HG02884 (cell line): ENCODE measurements around the gene HPDL.
"Not testable (repeated sequence)": the region's sequence is repeated elsewhere in the genome, so short reads cannot be mapped to it uniquely, and the experiment has no call there.

Source experiments
- ATAC-seq: cut with Tn5 transposase; IDR thresholded peaks from one replicate; pipeline ENCODE4 v1.9.1; 2021; ENCODE audit warnings: mild to moderate bottlenecking, moderate library complexity; ENCODE audit not compliant: unreplicated experiment

The HPDL gene

DNA sequence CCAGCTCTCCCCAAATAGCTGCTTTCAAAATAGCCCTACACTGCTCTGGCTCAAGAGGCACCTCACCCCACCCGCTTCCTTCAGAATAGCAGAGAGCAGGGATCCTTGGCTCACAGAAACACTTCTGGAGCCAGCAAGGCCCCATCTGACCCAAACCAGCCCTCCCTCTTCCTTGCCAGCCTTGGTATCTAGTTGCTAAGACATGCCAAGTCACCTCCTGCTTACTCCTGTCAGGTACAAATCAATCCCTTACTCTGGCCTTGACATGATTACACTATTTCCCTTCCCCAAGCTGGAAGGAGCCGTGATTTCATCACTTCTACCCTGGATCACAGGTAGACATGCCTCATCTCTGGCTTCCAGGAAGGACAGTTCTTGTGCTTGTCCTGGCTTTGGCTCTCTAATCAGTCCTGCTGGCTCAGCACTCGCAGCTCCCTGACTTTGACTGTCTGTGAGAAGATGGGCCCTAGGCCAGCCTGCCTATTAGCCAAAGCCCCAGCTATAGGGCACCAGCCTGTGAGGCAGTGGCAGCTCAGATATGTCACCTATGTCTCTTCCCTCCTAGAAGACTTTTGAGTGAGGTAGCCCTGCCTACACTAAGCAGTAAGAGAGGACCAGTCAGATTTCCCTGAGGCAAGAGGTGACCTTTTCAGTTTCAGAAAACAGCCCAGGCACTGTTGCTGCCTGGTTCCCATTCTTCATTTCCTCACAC lies 22.4 kb downstream of the HPDL start:
- ATAC-seq, result no peak

DNA sequence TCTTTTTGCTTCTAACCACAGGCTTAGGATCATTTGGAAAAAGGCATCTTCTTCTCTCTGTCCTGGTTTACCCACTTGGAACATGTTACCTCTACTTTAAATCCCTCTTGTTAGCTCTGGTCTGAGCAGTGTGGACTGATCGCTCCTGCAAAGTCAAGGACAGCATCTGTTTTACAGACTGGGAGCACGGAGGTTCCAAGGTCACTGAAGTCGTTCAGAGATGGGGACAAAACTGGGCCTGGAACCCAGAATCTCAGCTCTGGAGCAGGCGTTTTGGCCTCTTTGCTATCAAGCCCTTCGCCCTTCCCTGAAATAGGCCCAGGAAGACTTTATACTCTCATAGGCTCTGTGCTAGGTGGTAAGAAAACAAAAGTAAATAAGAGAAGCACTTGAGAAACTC lies 24.8 kb downstream of the HPDL start:
- no peak for ATAC-seq

DNA sequence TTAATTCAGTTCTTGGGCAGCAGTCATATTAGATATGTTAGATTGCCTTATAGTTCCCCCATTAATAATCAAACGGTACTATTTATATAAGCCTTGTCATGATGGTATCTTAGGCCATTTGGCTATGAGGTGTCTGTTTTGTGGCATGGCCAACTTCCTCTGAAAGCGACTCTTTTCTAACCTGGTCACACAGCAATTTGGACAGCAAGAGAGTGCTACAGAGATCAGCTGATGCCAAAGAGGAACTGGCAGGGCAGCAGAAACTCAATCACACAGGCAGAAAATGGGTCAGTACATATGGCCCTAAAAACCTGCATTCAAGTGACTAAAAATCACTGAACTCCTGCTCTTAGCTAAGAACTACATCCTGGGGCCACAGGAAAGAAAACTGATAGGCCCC lies 27.0 kb downstream of the HPDL start:
- ATAC-seq, result no peak

DNA sequence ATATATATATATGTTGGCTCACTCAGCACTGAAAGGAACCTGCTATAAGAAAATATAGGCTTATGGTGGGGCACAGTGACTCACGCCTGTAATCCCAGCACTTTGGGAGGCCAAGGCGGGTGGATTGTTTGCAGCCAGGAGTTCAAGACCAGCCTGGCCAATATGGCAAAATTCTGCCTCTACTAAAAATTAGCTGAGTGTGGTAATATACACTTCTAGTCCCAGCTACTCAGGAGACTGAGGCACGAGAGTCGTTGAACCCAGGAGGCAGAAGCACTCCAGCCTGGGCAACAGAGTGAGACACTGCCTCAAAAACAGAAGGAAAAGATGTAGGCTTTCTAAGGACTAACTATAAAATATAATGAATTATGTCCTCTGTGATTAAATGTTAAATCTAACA lies 28.1 kb downstream of the HPDL start:
- ATAC-seq, result no peak

DNA sequence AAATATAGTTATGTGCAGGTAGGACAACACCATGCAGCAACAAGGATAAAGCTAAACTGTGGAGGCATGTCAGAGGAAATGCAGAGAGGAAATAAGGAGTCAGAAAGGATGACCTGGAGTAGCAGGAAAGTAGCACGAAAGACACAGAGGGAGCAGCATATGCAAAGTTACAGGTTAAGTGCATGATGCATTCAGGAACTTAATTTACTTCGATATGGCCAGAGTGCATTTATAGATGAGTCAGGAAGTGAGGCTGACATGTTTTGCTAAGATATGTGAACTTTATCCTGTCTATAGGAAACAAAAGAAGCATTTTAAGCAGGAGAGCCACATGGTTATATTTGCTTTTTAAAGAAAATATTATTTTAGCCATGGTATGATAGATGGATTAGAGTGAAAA lies 29.0 kb downstream of the HPDL start:
- ATAC-seq, result no peak

DNA sequence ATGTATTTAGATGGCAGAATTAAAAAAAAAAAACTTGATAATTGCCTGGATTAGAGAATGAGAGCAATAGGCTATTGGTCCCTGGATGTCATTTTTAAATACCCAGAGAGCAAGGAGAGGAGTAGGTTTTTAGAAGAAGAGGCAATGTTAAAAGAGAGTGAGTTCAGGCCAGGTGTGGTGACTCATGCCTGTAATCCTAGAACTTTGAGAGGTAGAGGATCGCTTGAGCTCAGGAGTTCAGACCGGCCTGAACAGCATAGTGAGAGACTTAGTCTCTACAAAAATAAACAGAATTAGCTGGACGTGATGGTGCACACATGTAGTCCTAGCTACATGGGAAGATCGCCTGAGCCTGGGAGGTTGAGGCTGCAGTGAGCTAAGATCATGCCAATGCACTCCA lies 29.5 kb downstream of the HPDL start:
- ATAC-seq, result no peak

DNA sequence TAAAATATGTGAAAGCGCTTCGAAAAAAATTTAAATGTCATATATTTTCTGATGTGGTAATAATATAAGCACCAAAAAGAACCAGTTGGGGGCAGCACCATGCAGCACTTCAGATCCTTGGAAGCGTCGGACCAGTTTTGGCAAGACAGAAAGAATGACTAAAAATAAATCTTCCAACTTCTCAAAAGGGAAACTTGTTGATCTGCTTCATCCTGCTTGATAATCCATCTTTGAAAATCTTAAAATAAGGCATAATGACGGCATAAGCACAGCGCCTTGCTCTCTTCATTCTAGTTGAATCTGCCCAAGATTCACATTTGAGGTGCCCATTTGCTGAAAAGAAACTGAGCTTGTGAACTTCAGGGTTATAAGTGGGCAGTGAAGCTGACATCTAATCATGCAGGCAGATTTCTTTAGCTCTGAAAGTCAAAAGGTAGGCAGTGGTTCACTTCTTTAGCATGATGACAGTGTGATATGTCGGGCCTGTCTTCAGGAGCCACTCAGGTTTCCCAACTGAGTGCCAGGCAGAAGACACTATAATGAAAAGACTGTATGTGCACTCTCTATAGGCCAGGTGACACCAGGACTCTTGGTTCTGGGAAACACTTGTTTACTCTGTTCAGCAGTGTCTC lies 33.3 kb downstream of the HPDL start:
- ATAC-seq, result no peak

DNA sequence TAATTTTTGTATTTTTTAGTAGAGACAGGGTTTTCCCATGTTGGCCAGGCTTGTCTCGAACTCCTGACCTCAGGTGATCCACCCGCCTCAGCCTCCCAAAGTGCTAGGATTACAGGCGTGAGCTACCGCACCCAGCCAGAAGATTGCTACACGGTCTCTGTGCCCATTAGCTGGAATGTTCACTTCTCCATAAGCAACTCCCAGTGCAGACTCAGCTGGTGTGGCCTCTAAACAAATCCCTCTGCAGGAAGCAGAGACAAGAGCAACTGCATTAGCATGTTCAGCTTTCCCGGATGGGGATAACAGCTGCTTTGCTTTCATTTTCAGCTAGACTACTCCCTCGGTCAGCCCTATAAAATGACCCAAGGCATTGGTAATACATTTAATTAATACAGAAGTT lies 34.3 kb downstream of the HPDL start:
- not testable (repeated sequence) for ATAC-seq

DNA sequence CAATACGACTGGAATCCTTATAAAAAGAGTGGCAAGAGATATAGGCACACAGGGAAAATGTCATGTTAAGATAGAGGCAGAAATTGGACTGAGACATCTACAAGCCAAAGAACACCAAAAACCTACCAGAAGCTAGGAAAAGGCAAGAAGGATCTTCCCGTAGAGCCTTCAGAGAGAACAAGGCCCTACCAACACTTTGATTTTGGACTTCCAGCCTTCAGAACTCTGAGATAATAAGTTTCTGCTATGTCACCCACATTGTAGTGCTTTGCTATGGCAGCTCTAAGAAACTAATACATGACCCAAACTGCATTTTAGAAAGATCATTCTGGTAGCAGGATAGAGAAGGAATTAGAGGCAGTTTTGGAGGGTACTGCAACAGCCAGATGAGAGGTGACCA lies 37.6 kb downstream of the HPDL start:
- ATAC-seq, result no peak

DNA sequence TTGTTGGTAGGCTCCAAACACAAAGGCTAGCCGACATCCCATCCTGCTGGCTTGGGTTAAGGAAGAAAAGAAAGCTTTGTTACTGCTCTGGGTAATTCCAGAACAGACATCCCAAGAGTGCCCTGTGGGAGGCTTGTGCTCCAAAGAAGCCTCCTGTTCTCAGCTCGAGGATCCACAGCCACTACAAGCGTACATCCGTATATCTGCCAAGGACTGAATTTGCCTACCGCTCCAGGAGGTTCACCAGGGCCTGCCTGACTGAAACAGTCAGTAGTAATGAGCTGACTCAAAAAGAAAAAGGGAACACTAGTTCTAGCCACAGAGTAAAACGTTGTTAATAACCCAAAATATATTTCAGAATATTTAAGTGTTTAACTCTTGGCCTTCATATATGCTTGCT lies 38.4 kb downstream of the HPDL start:
- ATAC-seq, result no peak

DNA sequence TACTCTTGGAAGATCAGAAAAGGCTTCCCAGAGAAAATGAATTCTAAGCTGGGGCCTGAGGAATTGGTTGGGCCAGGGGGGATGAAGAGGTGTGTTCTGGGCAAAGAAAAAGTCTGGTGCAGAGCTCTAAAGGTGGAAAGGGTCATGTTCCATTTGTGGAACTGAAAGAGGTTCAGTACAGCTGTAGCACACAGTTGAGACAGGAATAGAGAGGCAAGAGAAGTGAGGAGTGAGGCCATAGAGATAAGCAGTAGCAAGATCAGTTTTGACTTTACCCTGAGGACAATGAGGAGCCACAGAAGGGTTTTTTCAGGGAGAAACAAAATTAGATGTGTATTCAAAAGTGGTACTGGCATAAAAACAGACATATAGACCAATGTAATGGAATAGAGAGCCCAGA lies 43.9 kb downstream of the HPDL start:
- ATAC-seq, result peak; percentile 62

DNA sequence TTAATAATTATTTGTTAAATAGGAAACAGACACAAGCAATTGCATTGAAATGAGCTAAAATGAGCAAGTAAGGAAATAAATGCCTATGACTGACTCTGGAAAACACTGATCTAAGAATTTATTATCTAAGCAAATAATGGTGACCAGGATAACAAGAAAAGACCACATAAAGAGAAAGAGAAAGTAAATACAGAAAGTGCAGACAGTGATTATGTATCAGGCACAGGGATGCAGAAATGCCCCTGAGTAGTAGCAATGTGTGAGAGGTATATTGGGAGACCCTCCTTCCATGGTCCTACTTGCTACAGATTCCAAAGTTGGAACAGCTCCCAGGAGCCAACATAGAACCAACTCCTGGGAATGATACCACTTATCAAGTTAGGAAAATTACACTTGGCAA lies 46.9 kb downstream of the HPDL start:
- no peak for ATAC-seq

DNA sequence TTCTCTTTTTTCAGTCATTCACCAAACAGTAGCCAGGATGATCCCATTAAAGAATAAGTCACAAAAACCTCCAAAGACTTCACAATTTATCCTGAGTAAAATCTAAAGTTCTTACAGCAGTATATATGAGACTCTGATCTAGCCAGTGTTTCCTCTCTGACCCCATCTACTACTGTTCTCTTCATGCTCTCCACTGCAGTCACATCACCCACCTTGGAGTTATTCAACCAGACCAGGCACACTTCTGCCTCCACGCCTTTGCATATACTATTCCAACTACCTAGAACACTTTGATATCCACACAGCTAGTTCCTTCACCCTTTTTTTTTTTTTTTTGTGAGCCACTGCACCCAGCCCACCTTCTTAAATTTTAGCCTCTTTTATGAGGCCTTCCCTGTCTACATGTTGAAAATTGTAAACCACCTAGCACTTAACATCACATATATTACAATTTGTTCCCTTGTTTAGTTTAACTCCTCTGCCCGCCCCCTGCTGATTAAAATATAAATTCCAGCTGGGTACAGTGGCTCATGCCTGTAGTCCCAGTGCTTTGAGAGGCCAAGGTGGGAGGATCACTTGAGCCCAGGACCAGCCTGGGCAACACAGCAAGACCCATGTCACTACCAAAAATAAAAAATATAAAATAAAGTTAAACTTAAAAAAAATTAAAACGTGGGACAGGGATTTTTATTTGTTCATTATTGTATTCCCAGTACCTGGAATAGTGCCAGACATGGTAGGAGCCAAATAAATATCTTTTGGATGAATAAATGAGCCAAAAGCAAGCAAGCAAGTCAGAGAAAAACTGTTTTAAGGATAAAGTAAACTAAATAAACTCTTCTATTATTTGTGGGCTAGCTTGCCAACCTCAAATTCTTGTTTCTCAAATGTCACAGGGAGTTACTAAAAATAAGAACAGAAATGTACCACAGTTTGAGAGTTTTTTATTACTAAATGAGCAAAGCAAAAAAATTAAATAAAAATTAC lies 48.7 kb downstream of the HPDL start:
- no peak for ATAC-seq

DNA sequence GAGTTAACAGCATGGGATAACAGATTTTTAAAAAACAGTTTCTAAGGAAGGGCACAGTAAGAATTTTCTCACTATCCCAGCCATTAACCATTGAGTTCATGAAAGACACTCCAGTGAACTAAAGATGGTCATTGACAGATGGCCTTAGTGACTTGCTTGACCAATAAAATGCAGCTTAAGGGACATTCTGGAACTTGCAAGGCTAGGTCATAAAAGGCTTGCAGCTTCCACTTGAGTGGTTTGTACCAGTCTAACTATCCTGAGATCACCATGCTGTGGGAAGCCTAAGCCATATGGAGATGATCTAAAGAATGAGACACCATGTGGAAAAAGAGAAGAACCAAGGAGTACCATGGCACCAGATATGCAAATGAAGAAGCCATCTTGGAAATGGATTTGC lies 51.5 kb downstream of the HPDL start:
- no peak for ATAC-seq
